HepG2 (cell line): ENCODE measurements around the gene ARMC5. TPM values are rescaled to one million over a fixed set of nuclear protein-coding genes. Genes with fewer than 3 reads are reported as not detected.

Experiments
- AGO2 ChIP-seq: fragments of 200-400 bp; formaldehyde crosslinking; optimal IDR thresholded peaks from 2 replicates; pipeline ENCODE3; 2017; ENCODE audit warnings: mild to moderate bottlenecking, low read depth, low read length, moderate library complexity
- ATF6 ChIP-seq: sonication (generic); formaldehyde crosslinking; conservative IDR thresholded peaks from 2 replicates; pipeline ENCODE4 v1.4.0; 2020; ENCODE audit warnings: missing genetic modification reagents
- EZH2 ChIP-seq: conservative IDR thresholded peaks from 2 replicates; pipeline ENCODE4 v1.6.1; 2012; ENCODE audit warnings: mild to moderate bottlenecking, low read depth, low read length, moderate library complexity
- HMG20A ChIP-seq: IDR thresholded peaks from 2 replicates; pipeline ENCODE4 v1.6.1; 2016; ENCODE audit warnings: borderline replicate concordance
- KDM5B ChIP-seq: sonication (generic); formaldehyde crosslinking; IDR thresholded peaks from 2 replicates; pipeline ENCODE4 v1.4.0; 2020; ENCODE audit warnings: missing genetic modification reagents, mild to moderate bottlenecking, borderline replicate concordance
- KIAA2018 ChIP-seq: sonication (generic); formaldehyde crosslinking; IDR thresholded peaks from 2 replicates; pipeline ENCODE4 v1.5.0; 2020; ENCODE audit warnings: mild to moderate bottlenecking, missing genetic modification reagents, borderline replicate concordance
- SALL2 ChIP-seq: sonication (generic); formaldehyde crosslinking; IDR thresholded peaks from 2 replicates; pipeline ENCODE4 v1.8.1; 2023; ENCODE audit warnings: mild to moderate bottlenecking, missing genetic modification reagents, inconsistent platforms
- STAT5B ChIP-seq: sonication (generic); formaldehyde crosslinking; IDR thresholded peaks from 2 replicates; pipeline ENCODE4 v1.4.0; 2020; ENCODE audit warnings: missing genetic modification reagents
- TCF12 ChIP-seq, 2 experiments: fragments of 450-650 bp in 1 of 2; sonication (generic) in 1 of 2; formaldehyde crosslinking in 1 of 2; IDR thresholded peaks; 2 replicates each; pipeline versions ENCODE4 v1.6.1 to v1.8.0; 2017 to 2022; ENCODE audit warnings: antibody characterized with exemption in 1 of 2, mild to moderate bottlenecking in 1 of 2, missing genetic modification reagents in 1 of 2, moderate library complexity in 1 of 2
- THAP7 ChIP-seq: sonication (generic); formaldehyde crosslinking; IDR thresholded peaks from 2 replicates; pipeline ENCODE4 v1.8.1; 2023; ENCODE audit warnings: mild to moderate bottlenecking, missing genetic modification reagents
- XRCC5 ChIP-seq: fragments of 200-400 bp; formaldehyde crosslinking; optimal IDR thresholded peaks from 2 replicates; pipeline ENCODE3; 2017; ENCODE audit warnings: mild to moderate bottlenecking, low read length
- ZNF207 ChIP-seq: fragments of 450-650 bp; IDR thresholded peaks from 2 replicates; pipeline ENCODE4 v1.6.1; 2016; ENCODE audit warnings: antibody characterized with exemption, borderline replicate concordance
- ZNF230 ChIP-seq: sonication (generic); formaldehyde crosslinking; IDR thresholded peaks from 2 replicates; pipeline ENCODE4 v1.4.0; 2020; ENCODE audit warnings: mild to moderate bottlenecking, missing genetic modification reagents
- ZNF275 ChIP-seq: sonication (generic); formaldehyde crosslinking; IDR thresholded peaks from 2 replicates; pipeline ENCODE4 v1.8.0; 2022; ENCODE audit warnings: missing genetic modification reagents, mild to moderate bottlenecking, inconsistent platforms, borderline replicate concordance
- ZSCAN9 ChIP-seq: IDR thresholded peaks from 2 replicates; pipeline ENCODE4 v1.6.1; 2016; ENCODE audit warnings: borderline replicate concordance
- polyA plus RNA-seq, 8 experiments: library from polyadenylated mRNA; depleted of rRNA in 3 of 8; stranded (reverse) in 7 of 8; unstranded in 1 of 8; fragments of >200 nt; fragmentation: Illumina TruSeq in 4 of 8; extraction: Trizol in 4 of 8; gene quantifications; 2 replicates each; pipeline versions ENCODE4 v1.2.1 to v1.2.3, GENCODE V29; 2011 to 2016; ENCODE audit warnings: low read depth in 4 of 8, missing spikeins in 1 of 8, mixed read lengths in 1 of 8; ENCODE audit not compliant: insufficient read depth in 1 of 8
- total RNA-seq, 5 experiments: library from RNA; depleted of rRNA; stranded (reverse); fragments of >200 nt; fragmentation: Illumina TruSeq; extraction: Trizol; gene quantifications; 2 replicates each; pipeline ENCODE4 v1.2.3, GENCODE V29; 2016; ENCODE audit warnings: low read depth in 1 of 5

Gene ARMC5
- total and polyA plus RNA-seq, 2 of the 13 experiments (the other 11 are each of a cell fraction or from before 2014, with no cell fraction given), result 10.8 to 22.3 TPM

- TF ChIP-seq ZNF230 (CRISPR knock-in tag) (no peak), KDM5B (CRISPR knock-in tag) (peak; percentile 79; the same call in 1 of the 2 replicates), ATF6 (no peak), ZSCAN9 (CRISPR knock-in tag) (no peak), XRCC5 (peak; percentile 92), EZH2 (no peak), SALL2 (no peak; the same call in 1 of the 2 replicates), STAT5B (CRISPR knock-in tag) (no peak), KIAA2018 (CRISPR knock-in tag) (no peak; the same call in 1 of the 2 replicates), AGO2 (peak; percentile 42), THAP7 (CRISPR knock-in tag) (peak; percentile 74; the same call in 1 of the 2 replicates), HMG20A (CRISPR knock-in tag) (no peak; the same call in 1 of the 2 replicates), ZNF275 (no peak), TCF12 (IDR thresholded peaks at IDR 0.05) (no peak), TCF12 (CRISPR knock-in tag; IDR thresholded peaks at IDR 0.05) (peak; percentile 20), ZNF207 (no peak)
Measured at GRCh38 chr16:31477220-31478216, 18.2 kb downstream of the ARMC5 start (continued).
